Effector CD4-positive, alpha-beta T cell (primary cell): ENCODE results near the gene SLC35A2.

ENCODE experiments used
- DNase-seq: peaks from one replicate; pipeline ENCODE4 v3.0.0-alpha.2; 2020

SLC35A2 gene

DNA sequence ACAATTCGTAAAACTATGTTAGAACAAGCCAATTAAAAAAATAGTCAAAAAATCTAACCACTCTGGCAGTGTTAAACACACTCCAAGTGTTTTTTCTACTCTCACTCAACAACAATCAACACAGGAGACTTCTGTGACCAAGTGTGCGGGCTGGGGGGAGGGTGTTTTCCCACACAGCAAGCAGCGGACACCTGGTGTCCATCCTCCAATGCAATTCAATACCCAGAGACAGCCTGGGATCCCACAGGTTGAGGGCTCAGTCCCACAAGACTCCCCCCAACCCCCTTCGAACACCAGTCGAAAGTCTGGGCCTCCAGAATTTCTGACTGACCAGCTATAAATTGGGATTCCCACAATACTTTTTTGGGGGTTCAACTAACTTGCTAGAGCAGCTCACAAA lies 15.7 kb upstream of the SLC35A2 start:
- DNase-seq = no peak

- DNase-seq = no peak
These were observed 12.8 kb upstream of the SLC35A2 start for GRCh38 chrX:48924270-48924669.

DNA sequence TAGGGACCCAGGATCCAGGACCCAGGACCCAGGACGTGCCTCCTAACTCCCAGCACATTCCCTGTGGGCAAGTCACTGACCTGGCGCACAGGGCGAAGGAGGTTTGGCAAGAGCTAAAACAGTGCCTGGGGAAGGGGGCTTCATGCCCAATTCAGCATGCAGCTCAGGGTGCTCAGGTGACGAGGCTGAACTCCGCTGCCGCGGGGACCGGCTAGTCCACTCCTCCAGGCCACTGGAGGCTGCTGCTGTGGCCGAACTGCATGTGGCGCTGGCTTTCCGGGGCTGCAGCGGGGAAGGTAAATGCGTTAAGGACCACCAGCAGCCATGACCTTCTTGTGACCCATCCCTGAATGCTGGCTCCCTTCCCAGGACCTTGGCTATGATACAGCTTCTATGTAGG lies 12.3 kb upstream of the SLC35A2 start:
- DNase-seq = no peak

DNA sequence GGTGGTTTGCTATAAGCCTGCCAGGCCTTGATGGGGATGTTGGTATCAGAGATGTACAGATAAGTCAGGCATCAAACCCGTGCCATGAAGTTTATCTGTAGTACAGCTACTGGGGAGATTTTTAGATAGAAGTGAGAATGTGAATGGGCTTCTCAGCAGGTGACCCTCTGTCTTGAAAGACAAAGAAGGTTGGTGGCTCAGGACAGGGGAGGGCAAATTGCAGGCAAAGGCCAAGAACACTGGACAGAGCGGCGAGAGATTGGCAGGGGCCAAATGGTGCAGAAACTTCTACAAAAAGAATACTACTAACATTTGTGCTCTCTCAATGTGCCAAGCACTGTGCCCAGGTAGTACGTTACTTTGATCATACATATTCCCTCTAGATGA lies 9.3 kb upstream of the SLC35A2 start:
- DNase-seq = no peak

DNA sequence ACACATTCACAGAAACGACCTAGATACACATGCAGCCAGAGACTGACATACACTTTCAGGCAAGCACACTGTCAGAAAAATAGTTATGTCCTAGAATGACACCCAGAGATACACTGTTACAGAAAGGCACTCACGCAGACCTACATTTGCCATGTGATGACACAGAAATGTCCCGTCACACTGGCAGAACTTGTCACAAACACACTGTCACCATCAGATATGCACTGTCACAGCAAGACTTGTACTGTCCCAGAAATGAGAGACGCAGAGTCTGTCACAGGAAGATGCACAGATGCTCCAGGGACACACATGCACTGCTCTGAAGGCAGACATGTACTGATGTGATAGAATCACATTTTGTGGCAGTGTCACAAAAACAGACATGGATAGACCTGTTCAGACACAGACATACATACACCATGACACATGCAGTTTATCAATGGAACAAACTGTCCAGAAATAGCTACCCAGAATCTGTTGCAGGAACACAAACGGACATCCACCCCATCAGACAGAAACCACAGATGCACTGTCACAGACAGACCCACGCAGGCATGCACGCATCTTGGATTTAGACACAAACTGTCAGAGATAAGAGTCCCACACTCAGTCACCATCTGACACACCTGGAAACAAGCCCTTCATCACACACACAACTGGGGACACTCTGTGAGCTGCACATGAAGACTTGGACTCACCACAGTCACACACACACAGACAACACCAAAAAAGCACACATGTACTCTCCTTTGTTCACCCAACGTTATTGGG lies 8.7 kb upstream of the SLC35A2 start:
- no peak for DNase-seq

DNA sequence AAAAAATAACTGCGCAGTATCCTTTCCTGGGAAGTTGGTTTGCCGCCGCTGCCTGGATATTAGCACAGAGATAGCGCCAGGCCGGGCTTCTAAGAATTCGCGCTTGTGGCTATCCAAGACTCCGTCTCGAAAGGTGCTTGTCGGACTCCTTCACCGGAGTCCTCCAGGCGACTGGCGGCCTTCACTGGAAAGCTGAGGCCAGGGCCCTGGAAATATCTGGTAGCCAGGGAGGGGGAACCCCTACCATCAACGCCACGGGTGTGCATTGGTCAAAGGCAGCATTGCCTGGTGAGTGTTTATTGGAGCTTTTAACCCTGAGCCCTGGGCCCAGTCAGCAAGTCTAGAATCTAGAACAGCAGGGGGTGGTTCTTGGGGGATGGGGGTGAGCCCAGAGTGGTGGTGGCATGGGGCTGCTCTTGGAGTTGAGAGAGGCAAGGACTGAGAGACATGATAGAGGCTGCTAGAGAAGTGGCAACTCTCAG lies 8.0 kb upstream of the SLC35A2 start:
- no peak for DNase-seq

- peak; percentile 87 for DNase-seq
These were observed 7.3 kb upstream of the SLC35A2 start, which contains the start of gene PIM2 for GRCh38 chrX:48918643-48919340. Gene PIM2, minus strand, starts transcription at chrX:48919024. Its CDS starts 190 bp downstream, at chrX:48918834.

GRCh38 chrX:48918301-48918642 lies 6.8 kb upstream of the SLC35A2 start:
- no peak for DNase-seq

DNA sequence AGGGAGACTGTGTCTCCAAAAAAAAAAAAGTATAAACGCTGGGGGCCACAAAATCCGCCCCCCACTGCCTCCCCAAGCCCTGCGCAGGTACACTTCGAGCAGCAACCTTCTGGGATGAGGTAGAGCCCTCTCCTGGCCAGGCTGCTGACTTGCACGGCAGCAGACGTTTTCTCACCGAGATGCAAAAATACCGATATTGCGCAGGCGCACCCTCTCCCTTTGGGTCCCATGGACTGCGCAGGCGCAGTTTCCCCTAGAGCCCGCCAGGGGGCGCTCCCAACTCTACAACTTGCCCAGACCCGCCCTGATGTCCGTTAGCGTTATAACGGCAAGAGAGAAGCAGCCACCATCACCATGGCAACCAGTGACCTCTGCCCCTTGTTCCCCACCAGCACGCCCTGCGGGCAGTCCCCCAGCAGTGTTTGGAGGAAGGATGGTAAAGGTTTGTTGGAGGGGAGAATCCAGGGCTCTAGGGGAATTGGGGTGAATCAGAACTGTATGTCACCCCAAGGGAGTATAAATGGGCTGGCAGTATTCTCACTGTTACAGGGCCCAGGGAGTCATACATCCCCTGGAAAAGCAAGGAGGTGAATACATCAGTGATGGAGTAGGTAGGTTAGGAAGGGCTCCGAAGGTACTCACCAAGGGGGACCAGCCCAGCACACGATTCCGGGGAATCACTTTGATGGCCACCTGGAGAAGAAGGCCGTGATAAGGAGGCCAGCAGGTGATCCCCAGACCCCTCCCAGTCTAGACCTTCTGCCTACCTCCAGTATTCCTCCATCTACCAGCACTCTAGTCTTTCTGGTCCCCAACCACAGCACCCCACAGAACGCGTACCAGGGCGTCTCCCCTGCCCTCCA lies 5.9 kb upstream of the SLC35A2 start:
- peak; percentile 82 for DNase-seq

DNA sequence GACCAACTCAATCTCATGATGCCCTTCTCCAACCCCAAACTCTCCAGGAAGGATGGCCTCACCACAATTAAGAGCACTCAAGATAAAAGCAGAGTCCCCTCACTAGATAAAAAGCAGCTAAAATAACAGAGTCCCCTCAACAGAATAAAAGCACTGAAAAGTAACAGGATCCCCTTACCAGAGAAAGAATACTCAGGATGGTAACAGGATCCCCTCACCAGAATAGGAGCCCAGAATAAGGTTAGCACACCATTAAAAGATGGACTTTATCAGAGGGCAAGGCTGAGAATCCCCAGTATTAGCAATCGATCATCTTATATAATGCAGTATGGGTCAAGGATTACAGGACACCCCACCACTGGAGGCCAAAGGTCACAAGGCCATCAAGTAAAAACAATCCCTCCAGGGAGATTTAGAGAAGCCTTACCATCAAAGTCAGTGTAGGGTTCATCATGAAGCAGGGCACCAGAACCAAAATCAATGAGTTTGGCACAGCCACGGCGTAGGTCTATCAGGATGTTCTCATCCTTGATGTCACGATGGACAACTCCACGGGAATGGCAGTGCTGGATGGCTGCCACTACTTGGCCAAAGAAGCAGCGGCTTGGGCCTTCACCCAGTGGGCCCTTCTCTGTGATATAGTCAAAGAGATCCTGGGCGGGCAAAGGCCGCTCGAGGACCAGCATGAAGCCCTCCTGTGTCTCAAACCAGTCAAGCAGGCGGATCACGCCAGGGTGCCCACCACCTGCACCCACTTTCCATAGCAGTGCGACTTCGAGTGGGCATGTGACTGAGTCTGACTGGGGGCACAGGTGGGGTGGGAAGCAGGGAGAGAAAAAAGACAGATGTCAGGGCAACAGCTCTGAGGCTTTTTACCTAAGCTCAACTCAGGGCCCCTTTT lies 3.4 kb upstream of the SLC35A2 start:
- DNase-seq = no peak

- DNase-seq = no peak
These were observed 2.3 kb upstream of the SLC35A2 start for GRCh38 chrX:48913605-48914366.

DNA sequence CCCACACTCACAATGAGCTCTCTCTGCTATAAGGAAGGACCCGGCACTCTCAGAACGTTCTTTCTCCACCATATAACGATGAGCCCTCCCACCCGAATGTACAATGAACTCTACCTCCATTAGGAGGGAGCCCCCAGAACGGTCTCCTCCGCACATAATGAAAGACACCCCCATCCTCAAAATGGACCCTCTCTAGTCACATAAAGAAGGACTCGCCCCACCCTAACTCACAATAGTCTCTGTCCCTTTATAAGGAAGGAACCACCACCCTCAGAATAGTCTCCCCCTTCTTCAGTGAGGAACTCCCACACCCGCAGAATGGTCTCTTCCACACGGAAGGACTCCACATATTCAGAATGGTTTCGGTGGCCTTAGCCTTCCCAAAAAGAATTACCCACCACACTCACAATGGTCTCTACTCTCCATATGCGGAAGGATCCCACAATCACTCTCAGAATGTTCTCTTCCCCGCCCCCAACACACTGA lies 477 bp downstream of the SLC35A2 start:
- no peak for DNase-seq

DNA sequence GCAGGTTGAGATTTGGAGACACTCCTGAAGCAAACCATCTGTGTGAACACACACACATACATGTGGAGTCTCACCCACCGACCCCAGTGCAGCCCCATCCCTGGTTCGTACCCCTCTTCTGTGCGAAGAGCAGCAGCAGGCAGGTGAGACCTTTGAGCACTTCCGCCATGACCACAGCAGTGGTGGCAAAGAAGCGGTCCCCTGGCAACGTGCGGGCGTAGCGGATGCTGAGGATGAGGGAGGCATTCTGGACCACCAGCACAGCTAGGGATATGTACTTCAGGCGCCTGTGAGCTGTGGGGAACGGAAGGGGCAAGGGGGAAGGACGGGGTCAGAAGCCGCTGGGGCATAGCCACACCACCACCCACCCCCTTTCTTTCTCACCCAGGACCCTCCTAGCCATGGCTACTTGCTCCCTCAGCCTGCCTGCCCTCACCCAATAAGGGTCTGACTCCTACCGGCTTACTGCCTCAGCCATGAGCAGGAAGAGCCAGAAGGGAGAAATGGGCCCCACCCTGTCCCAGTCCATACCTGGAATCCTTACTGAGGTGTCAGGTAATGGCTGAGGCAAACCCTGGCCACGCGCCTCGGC lies 1.6 kb downstream of the SLC35A2 start:
- no peak for DNase-seq

DNA sequence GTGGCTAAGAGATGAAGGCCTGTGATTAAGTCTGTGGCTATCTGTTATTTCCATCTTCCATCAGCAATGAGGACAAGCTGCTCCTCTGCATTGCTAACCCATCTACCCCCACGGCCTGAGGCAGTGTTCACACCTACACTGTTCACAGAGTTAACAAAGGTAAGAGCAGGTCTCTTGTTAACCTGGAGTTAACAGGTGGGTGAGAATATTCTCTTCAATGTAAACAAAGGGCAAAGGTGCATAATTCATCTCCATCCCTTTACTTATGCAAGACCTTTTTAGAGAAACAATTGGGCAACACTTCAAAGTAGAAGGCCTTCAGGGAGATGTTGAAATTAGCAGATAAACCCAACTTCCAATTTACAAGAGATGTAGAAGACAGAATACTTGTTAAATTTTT lies 2.8 kb downstream of the SLC35A2 start:
- DNase-seq = no peak

DNA sequence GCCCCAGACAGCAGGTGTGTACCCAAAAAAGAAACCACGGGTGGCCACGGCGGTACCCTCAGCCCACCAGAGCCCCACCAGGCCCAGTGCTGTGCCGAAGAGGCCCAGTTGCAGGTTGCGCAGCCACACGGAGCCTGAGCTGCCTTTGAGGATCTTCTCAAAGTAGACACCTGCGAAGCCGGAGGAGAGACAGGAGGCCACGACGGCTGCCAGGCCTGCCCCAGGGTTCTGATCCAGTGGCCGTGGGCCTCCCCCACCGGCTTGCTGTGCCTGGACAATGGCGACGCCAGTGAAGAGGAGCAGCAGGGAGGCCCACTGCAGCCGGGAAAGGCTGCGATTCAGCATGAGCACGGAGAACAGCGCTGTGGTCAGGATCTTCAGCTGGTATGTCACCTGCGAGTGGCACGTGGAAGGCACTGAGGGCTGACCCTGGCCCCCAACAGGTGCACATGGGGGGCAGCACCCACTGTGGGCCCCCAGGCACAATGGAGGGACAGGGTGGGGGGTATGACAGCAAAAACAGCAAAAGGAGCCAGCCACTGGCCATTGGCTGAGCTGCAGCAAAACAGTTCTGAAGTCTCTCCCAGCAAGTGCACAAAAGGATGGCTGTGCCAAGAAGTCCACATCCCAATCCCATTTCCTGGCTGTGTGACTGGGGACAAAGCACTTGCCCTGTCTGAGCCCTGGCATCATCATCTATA lies 6.2 kb downstream of the SLC35A2 start:
- DNase-seq = no peak

DNA sequence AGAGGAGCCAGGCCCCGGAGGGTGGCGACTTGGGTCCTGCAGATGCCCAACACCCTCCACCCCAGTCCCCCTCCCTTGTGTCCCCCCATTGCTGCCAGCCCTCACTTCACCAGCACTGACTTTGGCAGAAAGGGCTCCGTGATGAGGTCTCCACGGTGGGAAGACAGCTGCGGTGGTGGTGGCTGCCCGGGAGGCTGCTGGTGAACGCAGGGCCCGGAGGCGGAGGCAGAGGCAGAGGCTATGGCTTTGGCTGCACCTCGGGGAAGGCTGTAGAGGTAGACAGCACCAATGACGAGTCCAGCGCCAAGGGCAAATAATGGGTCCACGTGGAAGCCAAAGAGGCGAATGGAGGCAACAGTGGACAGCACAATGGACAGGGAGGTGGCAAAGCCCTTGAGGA lies 6.8 kb downstream of the SLC35A2 start:
- no peak for DNase-seq

GRCh38 chrX:48904180-48904579 lies 7.3 kb downstream of the SLC35A2 start:
- DNase-seq = no peak

DNA sequence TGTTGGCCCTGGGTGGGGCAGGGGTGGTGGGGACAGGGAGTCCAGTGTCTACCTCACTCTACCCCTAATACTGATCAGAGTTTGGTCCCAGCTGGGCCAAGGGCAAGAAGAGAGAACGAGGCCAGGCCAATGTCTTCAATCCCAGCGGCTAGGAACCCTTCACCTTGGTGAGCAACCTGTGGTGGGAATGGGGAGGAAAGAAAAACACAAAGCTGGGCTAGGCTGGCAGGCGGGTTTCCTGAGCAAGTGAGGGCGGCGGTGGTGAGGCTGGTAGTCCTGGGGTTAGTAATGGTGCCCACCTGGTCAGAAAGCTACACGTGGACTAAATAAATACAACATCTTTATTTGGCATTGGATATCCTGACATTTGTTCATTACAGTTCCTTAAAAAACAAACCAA lies 8.2 kb downstream of the SLC35A2 start:
- no peak for DNase-seq

GRCh38 chrX:48902776-48903175 lies 8.7 kb downstream of the SLC35A2 start:
- no peak for DNase-seq

GRCh38 chrX:48902135-48902534 lies 9.3 kb downstream of the SLC35A2 start:
- DNase-seq = no peak
